Keratinocyte (primary cell): Measurements from ENCODE around the gene ELF3.

ENCODE experiments used
- EZH2 ChIP-seq: IDR thresholded peaks from one replicate; pipeline ENCODE4 v1.6.1; 2012; ENCODE audit warnings: inconsistent platforms, mild to moderate bottlenecking, low read length, moderate library complexity
- TF ChIP-seq, protein P1 (sequence below), 3 experiments: IDR thresholded peaks in 1 of 3; conservative IDR thresholded peaks in 1 of 3; optimal IDR thresholded peaks in 1 of 3; 2 replicates in 2 of 3; 3 replicates in 1 of 3; pipeline versions ENCODE3 to v1.5.1; 2011; ENCODE audit warnings: low read length in 3 of 3, mild to moderate bottlenecking in 3 of 3, moderate library complexity in 2 of 3, control low read depth in 1 of 3, inconsistent platforms in 1 of 3; ENCODE audit not compliant: insufficient read depth in 2 of 3; ENCODE audit errors: extremely low read depth in 1 of 3

DNA sequence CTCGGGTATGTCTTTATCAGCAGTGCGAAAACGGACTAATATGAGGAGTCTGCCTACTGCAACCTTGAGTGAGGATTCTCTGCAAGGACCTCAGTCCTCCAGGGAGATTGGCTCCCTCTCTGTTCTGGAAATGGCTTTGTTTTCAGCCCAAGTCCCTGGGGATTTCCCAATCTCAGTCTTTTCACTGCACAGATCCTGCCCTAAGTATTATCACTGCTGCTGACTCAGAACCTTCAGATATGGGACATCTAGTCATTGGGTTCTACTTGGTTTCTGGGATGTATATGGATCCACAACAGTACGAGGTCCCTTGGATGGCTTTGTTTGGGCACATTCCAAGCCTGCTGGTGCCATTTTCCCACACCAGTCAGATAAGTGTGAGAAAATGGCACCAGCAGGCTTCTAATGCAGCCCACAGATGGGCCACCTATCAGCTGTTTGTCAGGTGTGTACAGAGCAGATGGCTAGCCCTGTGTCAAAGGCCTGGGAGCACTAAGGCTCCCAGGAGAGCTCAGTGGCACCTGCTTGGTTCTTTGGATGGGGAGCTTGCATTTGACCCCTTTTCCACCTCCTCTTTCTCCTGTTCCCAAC is 27.4 kb downstream of the ELF3 start:
- no peak for TF ChIP-seq EZH2
- TF ChIP-seq, protein P1, sequence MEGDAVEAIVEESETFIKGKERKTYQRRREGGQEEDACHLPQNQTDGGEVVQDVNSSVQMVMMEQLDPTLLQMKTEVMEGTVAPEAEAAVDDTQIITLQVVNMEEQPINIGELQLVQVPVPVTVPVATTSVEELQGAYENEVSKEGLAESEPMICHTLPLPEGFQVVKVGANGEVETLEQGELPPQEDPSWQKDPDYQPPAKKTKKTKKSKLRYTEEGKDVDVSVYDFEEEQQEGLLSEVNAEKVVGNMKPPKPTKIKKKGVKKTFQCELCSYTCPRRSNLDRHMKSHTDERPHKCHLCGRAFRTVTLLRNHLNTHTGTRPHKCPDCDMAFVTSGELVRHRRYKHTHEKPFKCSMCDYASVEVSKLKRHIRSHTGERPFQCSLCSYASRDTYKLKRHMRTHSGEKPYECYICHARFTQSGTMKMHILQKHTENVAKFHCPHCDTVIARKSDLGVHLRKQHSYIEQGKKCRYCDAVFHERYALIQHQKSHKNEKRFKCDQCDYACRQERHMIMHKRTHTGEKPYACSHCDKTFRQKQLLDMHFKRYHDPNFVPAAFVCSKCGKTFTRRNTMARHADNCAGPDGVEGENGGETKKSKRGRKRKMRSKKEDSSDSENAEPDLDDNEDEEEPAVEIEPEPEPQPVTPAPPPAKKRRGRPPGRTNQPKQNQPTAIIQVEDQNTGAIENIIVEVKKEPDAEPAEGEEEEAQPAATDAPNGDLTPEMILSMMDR (optimal IDR thresholded peaks at IDR 0.05 in 1 of 3, IDR thresholded peaks at IDR 0.05 in 1 of 3, conservative IDR thresholded peaks at IDR 0.05 in 1 of 3; ENCODE audit: extremely low read depth in 1 of 3, insufficient read depth in 2 of 3, low read length in 3 of 3) = no peak
